Thyroid gland (tissue), 4 donors: ENCODE data around the gene B9D1. TPM values are rescaled to one million over a fixed set of nuclear protein-coding genes. Genes with fewer than 3 reads are reported as not detected.

Source experiments
- DNase-seq, 2 donors: peaks; one replicate each; pipeline ENCODE4 v3.0.0-alpha.2; 2019
- H3K27ac ChIP-seq, 3 donors: fragments of 200-600 bp; sonication (generic); 1 replicate in 2 of 3; 2 replicates in 1 of 3; pipeline ENCODE4 v1.5.1; 2016 to 2019; ENCODE audit warnings: mild to moderate bottlenecking in 1 of 3, moderate library complexity in 1 of 3
- H3K27me3 ChIP-seq: fragments of 200-600 bp; sonication (generic); one replicate; pipeline ENCODE4 v1.5.1; 2019
- H3K36me3 ChIP-seq, 2 donors: fragments of 200-600 bp; sonication (generic); one replicate each; pipeline ENCODE4 v1.5.1; 2016 to 2019
- H3K4me1 ChIP-seq, 2 donors: fragments of 200-600 bp; sonication (generic); one replicate each; pipeline ENCODE4 v1.5.1; 2017 to 2019
- H3K4me3 ChIP-seq, 3 donors: fragments of 200-600 bp; sonication (generic); replicated peaks in 1 of 3; 1 replicate in 2 of 3; 2 replicates in 1 of 3; pipeline ENCODE4 v1.5.1; 2016; ENCODE audit warnings: mild to moderate bottlenecking in 1 of 3
- H3K9me3 ChIP-seq: fragments of 200-600 bp; sonication (generic); one replicate; pipeline ENCODE4 v1.5.1; 2017
- CTCF ChIP-seq, 6 experiments: fragments of 200-600 bp in 3 of 6; fragments of 450-650 bp in 3 of 6; sonication (generic) in 3 of 6; IDR thresholded peaks; one replicate each; pipeline ENCODE4 v1.5.1; 2016 to 2019; ENCODE audit warnings: antibody characterized with exemption in 6 of 6, mild to moderate bottlenecking in 2 of 6, inconsistent platforms in 1 of 6, moderate library complexity in 1 of 6
- POLR2A ChIP-seq, 2 donors: fragments of 450-650 bp; IDR thresholded peaks; one replicate each; pipeline ENCODE4 v1.6.1; 2017; ENCODE audit warnings: antibody characterized with exemption in 2 of 2, mild to moderate bottlenecking in 2 of 2, moderate library complexity in 1 of 2
- WGBS, 2 donors: methylation state at CpG; one replicate each; pipeline ENCODE4 v1.1.5; 2017; 5-methylcytosine and 5-hydroxymethylcytosine counted together
- intact Hi-C: fragments of 100-400 bp; cut with DNase I; formaldehyde crosslinking; loops from one replicate; pipeline ENCODE4 v1.15.1; 2023
- total RNA-seq, 4 donors: library from RNA; depleted of rRNA; stranded (reverse); fragments of >200 nt; gene quantifications; one replicate each; pipeline ENCODE4 v1.2.3, GENCODE V29; 2016

The B9D1 gene
- total RNA-seq, 4 donors from 2014 or later = 45.0 to 104 (median 90.3) TPM

DNA sequence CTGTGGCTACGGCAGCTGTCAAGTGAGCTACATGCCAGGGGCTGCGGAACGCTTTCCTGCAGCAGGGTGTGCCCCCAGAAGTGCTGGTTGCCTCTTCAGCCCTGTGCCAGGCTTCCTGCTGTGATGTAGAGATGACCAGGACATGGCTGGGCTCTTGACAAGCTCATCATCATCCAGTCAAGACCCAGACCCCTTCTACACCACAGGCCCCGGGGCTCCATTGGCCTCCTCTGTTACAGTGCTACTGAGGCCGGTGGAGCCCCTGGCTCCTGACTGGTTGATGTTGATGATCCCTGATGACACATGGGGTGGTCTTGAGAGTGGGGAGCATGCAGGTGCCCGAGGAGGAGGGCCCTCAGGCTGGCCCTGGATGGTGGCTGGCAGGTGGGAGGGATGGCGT lies 50.1 kb downstream of the B9D1 start:
- peak overlapping the region in 2 of 3 donors; percentile 12 to 89 for H3K27ac ChIP-seq
- intact Hi-C loops = no loop called here
- no peaks in the 10 kb centered on the region for H3K9me3 ChIP-seq
- peaks cover 35 to 44% of the 10 kb centered on the region in 2 donors for H3K4me1 ChIP-seq
- H3K36me3 ChIP-seq = peaks cover 0 to 8% of the 10 kb centered on the region in 2 donors
- WGBS, 2 donors = 91 to 100% methylated on average over 5 to 6 of the region's 7 CpGs
- H3K27me3 ChIP-seq = no peaks in the 10 kb centered on the region
- DNase-seq = no peak
- no peak for TF ChIP-seq POLR2A (IDR thresholded peaks at IDR 0.05)
- no peak for TF ChIP-seq CTCF (IDR thresholded peaks at IDR 0.05)
- H3K4me3 ChIP-seq = no peak overlapping the region

- WGBS, 2 donors = 82 to 92% methylated on average over 6 of the region's 6 CpGs
- TF ChIP-seq CTCF (IDR thresholded peaks at IDR 0.05) = no peak
- TF ChIP-seq POLR2A (IDR thresholded peaks at IDR 0.05) = no peak
Measured at GRCh38 chr17:19311421-19312215, 50.9 kb downstream of the B9D1 start.

GRCh38 chr17:19311016-19311415 lies 51.5 kb downstream of the B9D1 start:
- Histone ChIP-seq H3K27ac (no peak overlapping the region), H3K4me1 (peaks cover 23 to 39% of the 10 kb centered on the region in 2 donors), H3K9me3 (no peaks in the 10 kb centered on the region), H3K36me3 (peaks cover 0 to 8% of the 10 kb centered on the region in 2 donors), H3K27me3 (no peaks in the 10 kb centered on the region), H3K4me3 (no peak overlapping the region)
- DNase-seq = no peak
- TF ChIP-seq CTCF (IDR thresholded peaks at IDR 0.05) (no peak), POLR2A (IDR thresholded peaks at IDR 0.05) (no peak)
- WGBS, 2 donors = 96 to 97% methylated on average over 5 of the region's 5 CpGs
- intact Hi-C loops = no loop called here

More at GRCh38 chr17:19311421-19312215, 50.9 kb downstream of the B9D1 start:
- Histone ChIP-seq H3K36me3 (peaks cover 0 to 8% of the 10 kb centered on the region in 2 donors), H3K9me3 (no peaks in the 10 kb centered on the region), H3K27me3 (no peaks in the 10 kb centered on the region), H3K4me1 (peaks cover 27 to 39% of the 10 kb centered on the region in 2 donors), H3K4me3 (no peak overlapping the region), H3K27ac (no peak overlapping the region)
- intact Hi-C loops = no loop called here
- DNase-seq = no peak

DNA sequence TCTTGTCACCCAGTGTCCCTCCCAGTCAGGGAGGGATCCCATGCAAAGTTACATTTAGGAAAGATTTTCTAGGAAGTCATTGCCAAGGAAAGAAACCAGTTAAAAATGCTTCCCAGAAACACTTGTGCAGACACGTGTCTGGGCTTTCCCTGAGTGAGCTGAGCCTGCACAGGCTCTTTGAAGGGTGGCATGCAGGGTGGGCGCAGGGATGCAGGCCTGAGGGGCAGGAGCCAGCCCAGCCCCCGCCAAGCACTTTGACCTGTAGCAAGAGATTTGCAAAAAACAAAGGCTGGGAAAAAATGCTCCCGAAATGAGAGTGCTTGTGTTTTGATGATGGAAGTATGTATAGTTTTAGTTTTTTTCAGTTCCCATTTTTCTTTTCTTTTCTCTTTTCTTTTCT lies 52.4 kb downstream of the B9D1 start:
- intact Hi-C loops = no loop called here
- Histone ChIP-seq H3K4me1 (peaks cover 24 to 41% of the 10 kb centered on the region in 2 donors), H3K4me3 (no peak overlapping the region), H3K36me3 (peaks cover 0 to 8% of the 10 kb centered on the region in 2 donors), H3K27me3 (no peaks in the 10 kb centered on the region), H3K9me3 (no peaks in the 10 kb centered on the region), H3K27ac (peak overlapping the region in 1 of 3 donors; percentile 36)
- 67 to 76% methylated on average over 4 of the region's 4 CpGs for WGBS, 2 donors
- no peak for TF ChIP-seq POLR2A (IDR thresholded peaks at IDR 0.05)
- no peak for TF ChIP-seq CTCF (IDR thresholded peaks at IDR 0.05)
- no peak for DNase-seq

- Histone ChIP-seq H3K36me3 (peaks cover 0 to 8% of the 10 kb centered on the region in 2 donors), H3K4me3 (no peak overlapping the region), H3K9me3 (no peaks in the 10 kb centered on the region), H3K27me3 (no peaks in the 10 kb centered on the region), H3K27ac (peak overlapping the region in 1 of 3 donors; percentile 36), H3K4me1 (peaks cover 24 to 45% of the 10 kb centered on the region in 2 donors)
- 46 to 51% methylated on average over 5 of the region's 5 CpGs for WGBS, 2 donors
- intact Hi-C loops = no loop called here
- TF ChIP-seq POLR2A (IDR thresholded peaks at IDR 0.05) (no peak), CTCF (IDR thresholded peaks at IDR 0.05) (no peak)
- DNase-seq = peak; percentile 77 to 80
Measured at GRCh38 chr17:19309701-19310100, 52.8 kb downstream of the B9D1 start.
